ENCODE measurements around the gene KLK2. TPM values are rescaled to one million over a fixed set of nuclear protein-coding genes. Genes with fewer than 3 reads are reported as not detected.

The KLK2 gene
- total RNA-seq, 6 experiments from 2014 or later, result not detected

- DNase-seq, result no peak
- TF ChIP-seq, protein P1, sequence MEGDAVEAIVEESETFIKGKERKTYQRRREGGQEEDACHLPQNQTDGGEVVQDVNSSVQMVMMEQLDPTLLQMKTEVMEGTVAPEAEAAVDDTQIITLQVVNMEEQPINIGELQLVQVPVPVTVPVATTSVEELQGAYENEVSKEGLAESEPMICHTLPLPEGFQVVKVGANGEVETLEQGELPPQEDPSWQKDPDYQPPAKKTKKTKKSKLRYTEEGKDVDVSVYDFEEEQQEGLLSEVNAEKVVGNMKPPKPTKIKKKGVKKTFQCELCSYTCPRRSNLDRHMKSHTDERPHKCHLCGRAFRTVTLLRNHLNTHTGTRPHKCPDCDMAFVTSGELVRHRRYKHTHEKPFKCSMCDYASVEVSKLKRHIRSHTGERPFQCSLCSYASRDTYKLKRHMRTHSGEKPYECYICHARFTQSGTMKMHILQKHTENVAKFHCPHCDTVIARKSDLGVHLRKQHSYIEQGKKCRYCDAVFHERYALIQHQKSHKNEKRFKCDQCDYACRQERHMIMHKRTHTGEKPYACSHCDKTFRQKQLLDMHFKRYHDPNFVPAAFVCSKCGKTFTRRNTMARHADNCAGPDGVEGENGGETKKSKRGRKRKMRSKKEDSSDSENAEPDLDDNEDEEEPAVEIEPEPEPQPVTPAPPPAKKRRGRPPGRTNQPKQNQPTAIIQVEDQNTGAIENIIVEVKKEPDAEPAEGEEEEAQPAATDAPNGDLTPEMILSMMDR (IDR thresholded peaks at IDR 0.05), result no peak
- Mint-ChIP-seq H3K4me3 (no peak overlapping the region), H3K27me3 (ENCODE audit: insufficient read depth) (no peaks in the 10 kb centered on the region; the same call in none of the 2 replicates), H3K27ac (no peak overlapping the region), H3K36me3 (ENCODE audit: low read depth) (no peaks in the 10 kb centered on the region), H3K4me1 (ENCODE audit: low read depth) (no peaks in the 10 kb centered on the region), H3K9me3 (no peaks in the 10 kb centered on the region; the same call in 1 of the 2 replicates)
These were observed 31.1 kb upstream of the KLK2 start for GRCh38 chr19:50842130-50842529.

DNA sequence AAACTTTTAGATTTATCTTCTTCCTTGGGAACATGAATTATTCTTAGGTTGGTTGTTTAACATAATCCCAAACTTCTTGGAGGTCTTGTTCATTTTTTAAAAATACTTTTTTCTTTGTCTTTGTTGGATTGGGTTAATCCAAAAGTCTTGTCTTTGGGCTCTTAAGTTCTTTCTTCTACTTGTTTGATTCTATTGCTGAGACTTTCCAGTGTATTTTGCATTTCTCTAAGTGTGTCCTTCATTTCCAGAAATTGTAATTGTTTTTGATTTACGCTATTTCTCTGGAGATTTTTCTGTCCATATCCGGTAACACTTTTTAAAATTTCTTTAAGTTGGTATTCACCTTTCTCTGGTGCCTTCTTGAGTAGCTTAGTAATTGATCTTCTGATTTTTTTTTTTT, 30.0 kb upstream of the KLK2 start:
- Mint-ChIP-seq H3K27ac (no peak overlapping the region), H3K9me3 (no peaks in the 10 kb centered on the region; the same call in 1 of the 2 replicates), H3K4me3 (no peak overlapping the region), H3K27me3 (ENCODE audit: insufficient read depth) (no peaks in the 10 kb centered on the region; the same call in none of the 2 replicates), H3K36me3 (ENCODE audit: low read depth) (no peaks in the 10 kb centered on the region), H3K4me1 (ENCODE audit: low read depth) (no peaks in the 10 kb centered on the region)
- no peak for DNase-seq
- TF ChIP-seq, protein P1 (IDR thresholded peaks at IDR 0.05), result no peak

- DNase-seq, result no peak
- H3K27ac Mint-ChIP-seq, result no peak overlapping the region
- H3K9me3 Mint-ChIP-seq, result no peaks in the 10 kb centered on the region; the same call in 1 of the 2 replicates
- no peak overlapping the region for H3K4me3 Mint-ChIP-seq
- no peaks in the 10 kb centered on the region for H3K4me1 Mint-ChIP-seq (ENCODE audit: low read depth)
- TF ChIP-seq, protein P1 (IDR thresholded peaks at IDR 0.05), result no peak
- no peaks in the 10 kb centered on the region for H3K36me3 Mint-ChIP-seq (ENCODE audit: low read depth)
- no peaks in the 10 kb centered on the region; the same call in none of the 2 replicates for H3K27me3 Mint-ChIP-seq (ENCODE audit: insufficient read depth)
These were observed 29.5 kb upstream of the KLK2 start for GRCh38 chr19:50843701-50844221.

DNA sequence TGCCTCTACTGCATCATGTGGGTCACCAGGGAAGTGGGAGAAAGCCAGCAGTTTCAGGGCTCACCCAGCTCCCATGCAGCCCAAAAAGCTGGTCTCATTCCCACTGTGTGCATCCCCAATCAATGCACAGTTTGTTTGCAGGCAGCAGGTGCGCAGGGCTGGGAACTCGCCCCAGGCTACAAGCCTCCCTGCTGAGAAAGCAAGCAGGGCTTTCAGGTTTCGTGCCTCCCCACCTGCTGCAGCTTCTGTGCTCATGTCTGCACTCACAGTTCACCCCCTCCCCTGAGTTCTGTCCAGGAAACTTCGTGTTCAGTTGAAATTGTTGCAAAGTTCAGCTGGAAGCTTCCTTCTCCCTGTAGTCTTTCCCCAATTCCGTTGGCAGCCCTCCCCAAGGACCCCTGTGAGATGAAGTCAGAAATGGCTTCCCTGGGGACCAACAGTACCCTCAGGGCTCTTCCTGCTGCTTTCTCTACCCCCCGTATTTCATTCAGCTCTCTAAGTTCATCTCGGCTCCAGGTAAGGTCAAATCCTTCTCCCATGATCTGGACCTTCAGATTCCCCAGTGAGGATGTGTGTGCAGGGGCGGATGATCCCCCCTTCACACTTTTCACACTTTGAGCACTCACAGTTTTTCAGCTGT, 28.8 kb upstream of the KLK2 start:
- Mint-ChIP-seq H3K27me3 (ENCODE audit: insufficient read depth) (no peaks in the 10 kb centered on the region; the same call in none of the 2 replicates), H3K4me1 (ENCODE audit: low read depth) (no peaks in the 10 kb centered on the region)

DNA sequence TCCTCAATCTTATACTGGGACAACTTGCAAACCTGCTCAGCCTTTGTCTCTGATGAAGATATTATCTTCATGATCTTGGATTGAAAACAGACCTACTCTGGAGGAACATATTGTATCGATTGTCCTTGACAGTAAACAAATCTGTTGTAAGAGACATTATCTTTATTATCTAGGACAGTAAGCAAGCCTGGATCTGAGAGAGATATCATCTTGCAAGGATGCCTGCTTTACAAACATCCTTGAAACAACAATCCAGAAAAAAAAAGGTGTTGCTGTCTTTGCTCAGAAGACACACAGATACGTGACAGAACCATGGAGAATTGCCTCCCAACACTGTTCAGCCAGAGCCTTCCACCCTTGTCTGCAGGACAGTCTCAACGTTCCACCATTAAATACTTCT, 22.5 kb upstream of the KLK2 start:
- Mint-ChIP-seq H3K27me3 (ENCODE audit: insufficient read depth) (peaks cover 10% of the 10 kb centered on the region), H3K9me3 (peaks cover 15% of the 10 kb centered on the region; the same call in 1 of the 2 replicates), H3K27ac (no peak overlapping the region), H3K4me3 (no peak overlapping the region), H3K36me3 (ENCODE audit: low read depth) (no peaks in the 10 kb centered on the region), H3K4me1 (ENCODE audit: low read depth) (no peaks in the 10 kb centered on the region)
- TF ChIP-seq, protein P1 (IDR thresholded peaks at IDR 0.05), result no peak
- no peak for DNase-seq

More for the DNA sequence above, 28.8 kb upstream of the KLK2 start:
- no peak for DNase-seq
- no peak overlapping the region for H3K4me3 Mint-ChIP-seq
- TF ChIP-seq, protein P1 (IDR thresholded peaks at IDR 0.05), result no peak
- no peaks in the 10 kb centered on the region for H3K36me3 Mint-ChIP-seq (ENCODE audit: low read depth)
- no peak overlapping the region for H3K27ac Mint-ChIP-seq
- H3K9me3 Mint-ChIP-seq, result no peaks in the 10 kb centered on the region; the same call in 1 of the 2 replicates
